ENCODE measurements around the gene IPO11.
"Not testable (repeated sequence)": the region's sequence is repeated elsewhere in the genome, so short reads cannot be mapped to it uniquely, and the experiment has no call there.

The IPO11 gene

DNA sequence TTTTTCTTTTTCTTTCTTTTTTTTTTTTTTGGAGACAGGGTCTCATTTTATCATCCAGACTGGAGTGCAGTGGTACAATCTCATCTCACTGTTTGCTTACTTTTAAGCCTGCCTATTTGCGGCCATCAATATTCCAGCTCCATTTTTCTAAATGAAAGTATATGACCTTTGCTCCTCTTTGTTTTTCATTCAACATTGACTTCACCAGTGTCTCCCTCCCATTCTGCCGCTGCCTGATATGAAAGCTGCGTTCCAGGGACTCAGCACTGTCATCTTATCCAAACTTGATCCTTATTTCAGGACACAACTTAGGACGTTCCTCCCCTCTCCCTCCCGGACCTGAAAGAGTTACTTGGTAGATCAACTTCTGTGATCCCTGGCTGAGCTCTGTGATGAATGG lies 239.7 kb downstream of the IPO11 start:
- TF ChIP-seq, protein P1, sequence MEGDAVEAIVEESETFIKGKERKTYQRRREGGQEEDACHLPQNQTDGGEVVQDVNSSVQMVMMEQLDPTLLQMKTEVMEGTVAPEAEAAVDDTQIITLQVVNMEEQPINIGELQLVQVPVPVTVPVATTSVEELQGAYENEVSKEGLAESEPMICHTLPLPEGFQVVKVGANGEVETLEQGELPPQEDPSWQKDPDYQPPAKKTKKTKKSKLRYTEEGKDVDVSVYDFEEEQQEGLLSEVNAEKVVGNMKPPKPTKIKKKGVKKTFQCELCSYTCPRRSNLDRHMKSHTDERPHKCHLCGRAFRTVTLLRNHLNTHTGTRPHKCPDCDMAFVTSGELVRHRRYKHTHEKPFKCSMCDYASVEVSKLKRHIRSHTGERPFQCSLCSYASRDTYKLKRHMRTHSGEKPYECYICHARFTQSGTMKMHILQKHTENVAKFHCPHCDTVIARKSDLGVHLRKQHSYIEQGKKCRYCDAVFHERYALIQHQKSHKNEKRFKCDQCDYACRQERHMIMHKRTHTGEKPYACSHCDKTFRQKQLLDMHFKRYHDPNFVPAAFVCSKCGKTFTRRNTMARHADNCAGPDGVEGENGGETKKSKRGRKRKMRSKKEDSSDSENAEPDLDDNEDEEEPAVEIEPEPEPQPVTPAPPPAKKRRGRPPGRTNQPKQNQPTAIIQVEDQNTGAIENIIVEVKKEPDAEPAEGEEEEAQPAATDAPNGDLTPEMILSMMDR (IDR thresholded peaks at IDR 0.05; ENCODE audit: insufficient read depth, low read length, poor library complexity, severe bottlenecking): no peak
- no peak for TF ChIP-seq EZH2phosphoT487 (conservative IDR thresholded peaks at IDR 0.05; ENCODE audit: low read length)
- H3K4me3 ChIP-seq (ENCODE audit: insufficient read depth, low read length, poor library complexity, severe bottlenecking): no peak overlapping the region
- no peaks in the 10 kb centered on the region for H3F3A ChIP-seq (ENCODE audit: insufficient read depth)
- no peaks in the 10 kb centered on the region for H3K9me3 ChIP-seq (ENCODE audit: insufficient read depth, low read length)
- no peak overlapping the region for H3K9ac ChIP-seq (ENCODE audit: low read length)
- H3K9me2 ChIP-seq (replicated peaks; ENCODE audit: insufficient read depth, low read length): no peaks in the 10 kb centered on the region
- no peak overlapping the region for H2AFZ ChIP-seq (ENCODE audit: low read depth, low read length, severe bottlenecking)
- no peaks in the 10 kb centered on the region for H3K27me3 ChIP-seq (ENCODE audit: low read length)
- no peaks in the 10 kb centered on the region for H3K36me3 ChIP-seq (ENCODE audit: low read length)
- H3K4me2 ChIP-seq (ENCODE audit: low read depth, low read length, poor library complexity, severe bottlenecking): no peak overlapping the region
- no peaks in the 10 kb centered on the region for H3K79me2 ChIP-seq (ENCODE audit: insufficient read depth, low read length)
- H4K20me1 ChIP-seq (ENCODE audit: low read depth, low read length): no peaks in the 10 kb centered on the region
- no peak overlapping the region for H3K27ac ChIP-seq (ENCODE audit: low read depth, low read length)

DNA sequence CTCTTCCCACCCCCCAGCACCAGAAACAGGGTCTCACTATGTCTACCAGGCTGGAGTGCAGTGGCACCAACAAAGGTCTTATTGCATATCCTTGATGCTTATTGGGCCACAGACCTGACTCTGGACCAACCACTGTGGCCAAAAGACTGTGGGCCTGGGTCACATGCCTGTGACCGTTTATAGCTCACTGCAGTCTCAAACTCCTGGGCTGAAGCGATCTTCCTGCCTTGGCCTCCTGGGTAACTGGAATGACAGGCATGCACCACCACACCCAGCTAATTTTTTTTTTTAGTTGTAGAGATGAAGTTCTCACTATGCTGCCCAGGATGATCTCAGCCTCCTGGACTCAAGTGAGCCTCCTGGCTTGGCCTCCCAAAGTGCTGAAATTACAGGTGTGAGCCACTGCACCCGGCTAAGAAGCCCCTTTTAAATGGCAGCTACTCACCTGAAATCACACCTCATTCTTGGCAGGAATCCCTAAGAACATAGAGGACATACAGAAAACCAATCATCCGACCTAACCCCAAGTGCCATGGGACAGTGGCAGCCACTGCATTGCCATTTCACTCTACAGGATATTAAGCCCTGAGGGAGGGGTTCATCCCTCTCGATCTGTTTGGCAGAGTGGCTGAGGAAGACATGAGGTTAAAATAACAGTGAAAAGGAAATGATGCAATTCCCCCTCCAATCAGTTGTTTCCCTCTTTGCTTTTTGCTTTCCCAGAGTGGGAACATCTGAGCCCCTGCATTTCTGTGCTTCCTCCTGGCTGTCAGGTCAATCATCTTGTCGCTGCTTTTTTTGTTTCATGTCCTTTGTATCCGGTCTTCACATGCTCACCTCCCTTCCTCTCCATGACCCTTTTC lies 240.7 kb downstream of the IPO11 start:
- Histone ChIP-seq H3F3A (ENCODE audit: insufficient read depth) (no peaks in the 10 kb centered on the region), H3K4me2 (ENCODE audit: low read depth, low read length, poor library complexity, severe bottlenecking) (no peak overlapping the region), H2AFZ (ENCODE audit: low read depth, low read length, severe bottlenecking) (no peak overlapping the region), H3K79me2 (ENCODE audit: insufficient read depth, low read length) (no peaks in the 10 kb centered on the region), H3K9me2 (replicated peaks; ENCODE audit: insufficient read depth, low read length) (no peaks in the 10 kb centered on the region), H4K20me1 (ENCODE audit: low read depth, low read length) (no peaks in the 10 kb centered on the region), H3K36me3 (ENCODE audit: low read length) (no peaks in the 10 kb centered on the region), H3K9ac (ENCODE audit: low read length) (no peak overlapping the region), H3K4me3 (ENCODE audit: insufficient read depth, low read length, poor library complexity, severe bottlenecking) (no peak overlapping the region), H3K9me3 (ENCODE audit: insufficient read depth, low read length) (no peaks in the 10 kb centered on the region), H3K27me3 (ENCODE audit: low read length) (no peaks in the 10 kb centered on the region), H3K27ac (ENCODE audit: low read depth, low read length) (no peak overlapping the region)
- no peak for TF ChIP-seq EZH2phosphoT487 (conservative IDR thresholded peaks at IDR 0.05; ENCODE audit: low read length)

DNA sequence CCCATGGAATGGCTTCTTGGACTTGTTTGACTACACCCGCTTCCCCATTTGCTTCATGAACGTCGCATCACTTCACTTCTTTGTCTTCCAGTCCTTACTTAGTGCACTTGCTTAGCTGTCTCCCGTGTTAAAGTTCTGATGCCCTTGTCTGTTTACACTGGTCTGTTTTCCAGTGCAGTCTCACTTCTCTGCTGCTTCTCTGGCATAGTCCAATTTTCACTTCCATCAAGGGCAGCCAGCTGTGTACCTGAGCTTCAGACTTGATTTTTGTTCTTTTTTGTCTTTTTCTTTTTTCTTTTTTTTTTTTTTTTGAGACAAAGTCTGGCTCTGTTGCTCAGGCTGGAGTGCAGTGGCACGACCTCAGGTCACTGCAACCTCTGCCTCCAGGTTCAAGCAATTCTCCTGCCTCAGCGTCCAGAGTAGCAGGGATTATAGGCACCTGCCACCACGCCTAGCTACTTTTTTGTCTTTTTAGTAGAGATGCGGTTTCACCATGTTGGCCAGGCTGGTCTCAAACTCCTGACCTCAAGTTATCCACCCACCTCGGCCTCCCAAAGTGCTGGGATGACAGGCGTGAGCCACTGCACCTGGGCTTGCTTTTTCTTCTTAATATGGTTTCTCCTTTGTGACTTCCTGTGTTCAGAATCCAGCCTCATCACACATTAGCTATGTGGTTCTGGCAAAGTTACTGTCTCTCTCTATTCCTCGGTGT lies 241.5 kb downstream of the IPO11 start:
- no peaks in the 10 kb centered on the region for H3K36me3 ChIP-seq (ENCODE audit: low read length)
- no peak overlapping the region for H3K27ac ChIP-seq (ENCODE audit: low read depth, low read length)
- H3K9ac ChIP-seq (ENCODE audit: low read length): no peak overlapping the region
- no peaks in the 10 kb centered on the region for H3F3A ChIP-seq (ENCODE audit: insufficient read depth)
- no peak overlapping the region for H3K4me3 ChIP-seq (ENCODE audit: insufficient read depth, low read length, poor library complexity, severe bottlenecking)
- no peaks in the 10 kb centered on the region for H4K20me1 ChIP-seq (ENCODE audit: low read depth, low read length)
- no peaks in the 10 kb centered on the region for H3K79me2 ChIP-seq (ENCODE audit: insufficient read depth, low read length)
- H2AFZ ChIP-seq (ENCODE audit: low read depth, low read length, severe bottlenecking): no peak overlapping the region
- H3K9me3 ChIP-seq (ENCODE audit: insufficient read depth, low read length): no peaks in the 10 kb centered on the region
- no peaks in the 10 kb centered on the region for H3K27me3 ChIP-seq (ENCODE audit: low read length)
- H3K9me2 ChIP-seq (replicated peaks; ENCODE audit: insufficient read depth, low read length): no peaks in the 10 kb centered on the region
- no peak for TF ChIP-seq EZH2phosphoT487 (conservative IDR thresholded peaks at IDR 0.05; ENCODE audit: low read length)
- TF ChIP-seq, protein P1 (IDR thresholded peaks at IDR 0.05; ENCODE audit: insufficient read depth, low read length, poor library complexity, severe bottlenecking): no peak
- H3K4me2 ChIP-seq (ENCODE audit: low read depth, low read length, poor library complexity, severe bottlenecking): no peak overlapping the region

DNA sequence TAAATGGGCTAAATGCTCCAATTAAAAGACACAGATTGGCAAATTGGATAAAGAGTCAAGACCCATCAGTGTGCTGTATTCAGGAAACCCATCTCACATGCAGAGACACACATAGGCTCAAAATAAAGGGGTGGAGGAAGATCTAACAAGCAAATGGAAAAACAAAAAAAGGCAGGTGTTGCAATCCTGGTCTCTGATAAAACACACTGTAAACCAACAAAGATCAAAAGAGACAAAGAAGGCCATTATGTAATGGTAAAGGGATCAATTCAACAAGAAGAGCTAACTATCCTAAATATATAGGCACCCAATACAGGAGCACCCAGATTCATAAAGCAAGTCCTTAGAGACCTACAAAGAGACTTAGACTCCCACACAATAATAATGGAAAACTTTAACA lies 245.2 kb downstream of the IPO11 start:
- not testable (repeated sequence) for H3K4me2 ChIP-seq (ENCODE audit: low read depth, low read length, poor library complexity, severe bottlenecking); H3K36me3 ChIP-seq (ENCODE audit: low read length); H3K9me2 ChIP-seq (replicated peaks; ENCODE audit: insufficient read depth, low read length); H2AFZ ChIP-seq (ENCODE audit: low read depth, low read length, severe bottlenecking); H3K9ac ChIP-seq (ENCODE audit: low read length); H3K4me3 ChIP-seq (ENCODE audit: insufficient read depth, low read length, poor library complexity, severe bottlenecking); H3K79me2 ChIP-seq (ENCODE audit: insufficient read depth, low read length); H3F3A ChIP-seq (ENCODE audit: insufficient read depth); H3K9me3 ChIP-seq (ENCODE audit: insufficient read depth, low read length); H3K27ac ChIP-seq (ENCODE audit: low read depth, low read length); H3K27me3 ChIP-seq (ENCODE audit: low read length); H4K20me1 ChIP-seq (ENCODE audit: low read depth, low read length)
